ENCODE measurements around the gene PLA2G2C. TPM values are rescaled to one million over a fixed set of nuclear protein-coding genes. Genes with fewer than 3 reads are reported as not detected.

The PLA2G2C gene
- total RNA-seq, 1 donor from 2014 or later = not detected

GRCh38 chr1:20184997-20185833 lies 1.1 kb downstream of the PLA2G2C start:
- no peak for DNase-seq (ENCODE audit: low spot score)

- no peak for DNase-seq (ENCODE audit: low spot score)
Observed at GRCh38 chr1:20184481-20184900, 1.8 kb downstream of the PLA2G2C start.

- DNase-seq (ENCODE audit: low spot score) = no peak
Observed at GRCh38 chr1:20183616-20184271, 2.6 kb downstream of the PLA2G2C start.

GRCh38 chr1:20183035-20183434 lies 3.3 kb downstream of the PLA2G2C start:
- no peak for DNase-seq (ENCODE audit: low spot score)

- DNase-seq (ENCODE audit: low spot score) = no peak
Observed at GRCh38 chr1:20182415-20182814, 3.9 kb downstream of the PLA2G2C start.

GRCh38 chr1:20180844-20181207 lies 5.5 kb downstream of the PLA2G2C start:
- DNase-seq (ENCODE audit: low spot score) = no peak

- DNase-seq (ENCODE audit: low spot score) = no peak
Observed at GRCh38 chr1:20180129-20180843, 6.0 kb downstream of the PLA2G2C start.

- no peak for DNase-seq (ENCODE audit: low spot score)
Observed at GRCh38 chr1:20179371-20180128, 6.8 kb downstream of the PLA2G2C start.

GRCh38 chr1:20178634-20179370 lies 7.5 kb downstream of the PLA2G2C start:
- no peak for DNase-seq (ENCODE audit: low spot score)

- DNase-seq (ENCODE audit: low spot score) = no peak
Observed at GRCh38 chr1:20174937-20175666, 11.2 kb downstream of the PLA2G2C start.

- no peak for DNase-seq (ENCODE audit: low spot score)
Observed at GRCh38 chr1:20172033-20172590, 14.2 kb downstream of the PLA2G2C start.

GRCh38 chr1:20169932-20170331 lies 16.4 kb downstream of the PLA2G2C start:
- DNase-seq (ENCODE audit: low spot score) = no peak

- no peak for DNase-seq (ENCODE audit: low spot score)
Observed at GRCh38 chr1:20168564-20169491, 17.5 kb downstream of the PLA2G2C start.

GRCh38 chr1:20167126-20167525 lies 19.2 kb downstream of the PLA2G2C start:
- DNase-seq (ENCODE audit: low spot score) = no peak

GRCh38 chr1:20166051-20166450 lies 20.3 kb downstream of the PLA2G2C start:
- no peak for DNase-seq (ENCODE audit: low spot score)

GRCh38 chr1:20165522-20165951 lies 20.8 kb downstream of the PLA2G2C start:
- no peak for DNase-seq (ENCODE audit: low spot score)

- no peak for DNase-seq (ENCODE audit: low spot score)
Observed at GRCh38 chr1:20164694-20165202, 21.6 kb downstream of the PLA2G2C start.

- DNase-seq (ENCODE audit: low spot score) = no peak
Observed at GRCh38 chr1:20160034-20160433, 26.3 kb downstream of the PLA2G2C start.
